H9 (cell line): ENCODE data around the gene EP300. TPM values are rescaled to one million over a fixed set of nuclear protein-coding genes. Genes with fewer than 3 reads are reported as not detected.

Source experiments
- DNase-seq: peaks from one replicate; pipeline ENCODE4 v3.0.0-alpha.2; 2017
- H2AFZ ChIP-seq: one replicate; pipeline ENCODE4 v1.6.1; 2013; ENCODE audit warnings: mild to moderate bottlenecking, low read length, control low read depth, moderate library complexity
- H2AK5ac ChIP-seq: 2 replicates; pipeline ENCODE4 v1.6.1; 2013; ENCODE audit warnings: low read length, control low read depth, mixed read lengths; ENCODE audit not compliant: insufficient read length
- H2BK120ac ChIP-seq: one replicate; pipeline ENCODE4 v1.6.1; 2013; ENCODE audit warnings: low read depth, mild to moderate bottlenecking, low read length, control low read depth, inconsistent platforms; ENCODE audit not compliant: poor library complexity, severe bottlenecking
- H2BK12ac ChIP-seq: 2 replicates; pipeline ENCODE4 v1.6.1; 2013; ENCODE audit warnings: low read length, control low read depth, mixed read lengths, low read depth; ENCODE audit not compliant: insufficient read length
- H2BK15ac ChIP-seq: 2 replicates; pipeline ENCODE4 v1.6.1; 2013; ENCODE audit warnings: low read depth, low read length, control low read depth
- H2BK20ac ChIP-seq: one replicate; pipeline ENCODE4 v1.6.1; 2013; ENCODE audit warnings: low read depth, mild to moderate bottlenecking, low read length, control low read depth, inconsistent platforms; ENCODE audit not compliant: poor library complexity, severe bottlenecking
- H2BK5ac ChIP-seq: 2 replicates; pipeline ENCODE4 v1.6.1; 2013; ENCODE audit warnings: low read length, control low read depth, mixed read lengths; ENCODE audit not compliant: insufficient read length
- H3K14ac ChIP-seq: 2 replicates; pipeline ENCODE4 v1.6.1; 2013; ENCODE audit warnings: low read length, control low read depth; ENCODE audit not compliant: insufficient read depth
- H3K18ac ChIP-seq: 2 replicates; pipeline ENCODE4 v1.6.1; 2013; ENCODE audit warnings: low read depth, mild to moderate bottlenecking, mixed read lengths, low read length, control low read depth; ENCODE audit not compliant: insufficient read length
- H3K23ac ChIP-seq: 2 replicates; pipeline ENCODE4 v1.6.1; 2013; ENCODE audit warnings: low read length, control low read depth, mixed read lengths, low read depth; ENCODE audit not compliant: insufficient read length
- H3K23me2 ChIP-seq: 2 replicates; pipeline ENCODE4 v1.6.1; 2013; ENCODE audit warnings: low read depth, mild to moderate bottlenecking, mixed read lengths, low read length, control low read depth; ENCODE audit not compliant: insufficient read length, poor library complexity, severe bottlenecking
- H3K27ac ChIP-seq: 2 replicates; pipeline ENCODE4 v1.5.1; 2013; ENCODE audit warnings: low read length, control low read depth, mixed read lengths, low read depth; ENCODE audit not compliant: insufficient read length
- H3K27me3 ChIP-seq: 2 replicates; pipeline ENCODE4 v1.6.1; 2013; ENCODE audit warnings: low read length, control low read depth, inconsistent platforms; ENCODE audit not compliant: insufficient read depth
- H3K4ac ChIP-seq: 2 replicates; pipeline ENCODE4 v1.6.1; 2013; ENCODE audit warnings: low read depth, mild to moderate bottlenecking, control low read depth, inconsistent platforms, low read length, moderate library complexity
- H3K4me1 ChIP-seq: 2 replicates; pipeline ENCODE4 v1.6.1; 2013; ENCODE audit warnings: low read length, control low read depth, inconsistent platforms; ENCODE audit not compliant: insufficient read depth
- H3K4me2 ChIP-seq: 2 replicates; pipeline ENCODE4 v1.6.1; 2013; ENCODE audit warnings: low read length, control low read depth, mixed read lengths; ENCODE audit not compliant: insufficient read length, insufficient read depth
- H3K56ac ChIP-seq: 2 replicates; pipeline ENCODE4 v1.6.1; 2013; ENCODE audit warnings: low read depth, mild to moderate bottlenecking, mixed read lengths, low read length, control low read depth; ENCODE audit not compliant: insufficient read length
- H3K79me1 ChIP-seq: 2 replicates; pipeline ENCODE4 v1.6.1; 2013; ENCODE audit warnings: low read depth, mild to moderate bottlenecking, moderate library complexity, low read length, control low read depth, inconsistent platforms; ENCODE audit not compliant: insufficient read depth, poor library complexity, severe bottlenecking
- H3K79me2 ChIP-seq: 2 replicates; pipeline ENCODE4 v1.6.1; 2013; ENCODE audit warnings: low read length, control low read depth, inconsistent platforms; ENCODE audit not compliant: insufficient read depth
- H3K9ac ChIP-seq: 2 replicates; pipeline ENCODE4 v1.6.1; 2013; ENCODE audit warnings: low read length, control low read depth, mixed read lengths; ENCODE audit not compliant: insufficient read length; ENCODE audit errors: extremely low read depth
- H3K9me3 ChIP-seq: one replicate; pipeline ENCODE4 v1.6.1; 2013; ENCODE audit warnings: low read depth, low read length, inconsistent platforms; ENCODE audit not compliant: control insufficient read depth
- H3T11ph ChIP-seq: one replicate; pipeline ENCODE4 v1.6.1; 2013; ENCODE audit warnings: mild to moderate bottlenecking, low read length, control low read depth, inconsistent platforms
- H4K20me1 ChIP-seq: one replicate; pipeline ENCODE4 v1.6.1; 2013; ENCODE audit not compliant: control insufficient read depth, insufficient read length, insufficient read depth
- H4K5ac ChIP-seq: 2 replicates; pipeline ENCODE4 v1.6.1; 2013; ENCODE audit warnings: low read depth, mild to moderate bottlenecking, mixed read lengths, low read length, control low read depth; ENCODE audit not compliant: insufficient read length
- H4K8ac ChIP-seq: replicated peaks from 2 replicates; pipeline ENCODE4 v1.6.1; 2013; ENCODE audit warnings: low read length, control low read depth, mixed read lengths, low read depth; ENCODE audit not compliant: insufficient read length
- H4K91ac ChIP-seq: 2 replicates; pipeline ENCODE4 v1.6.1; 2013; ENCODE audit warnings: low read depth, mild to moderate bottlenecking, moderate library complexity, mixed read lengths, low read length, control low read depth; ENCODE audit not compliant: insufficient read length
- H3K27ac Mint-ChIP-seq, 3 experiments: 2 replicates in 2 of 3; 3 replicates in 1 of 3; pipeline ENCODE4 v1.8.0; 2020 to 2021; ENCODE audit warnings: mixed read lengths in 3 of 3, mild to moderate bottlenecking in 1 of 3, moderate library complexity in 1 of 3
- H3K27me3 Mint-ChIP-seq: 2 replicates; pipeline ENCODE4 v1.8.0; 2021; ENCODE audit warnings: low read depth, mild to moderate bottlenecking, moderate library complexity, mixed read lengths
- H3K36me3 Mint-ChIP-seq, 3 experiments: 2 replicates in 2 of 3; 3 replicates in 1 of 3; pipeline ENCODE4 v1.8.0; 2020 to 2021; ENCODE audit warnings: low read depth in 3 of 3, mixed read lengths in 3 of 3; ENCODE audit not compliant: insufficient read depth in 1 of 3
- H3K4me1 Mint-ChIP-seq, 2 experiments: 2 replicates each; pipeline ENCODE4 v1.8.0; 2020; ENCODE audit warnings: mixed read lengths in 2 of 2
- H3K4me3 Mint-ChIP-seq, 2 experiments: 2 replicates in 1 of 2; 3 replicates in 1 of 2; pipeline ENCODE4 v1.8.0; 2020 to 2021; ENCODE audit warnings: mild to moderate bottlenecking in 2 of 2, mixed read lengths in 2 of 2, moderate library complexity in 1 of 2
- H3K9me3 Mint-ChIP-seq, 2 experiments: 2 replicates in 1 of 2; 3 replicates in 1 of 2; pipeline ENCODE4 v1.8.0; 2020; ENCODE audit warnings: mild to moderate bottlenecking in 2 of 2, mixed read lengths in 2 of 2, moderate library complexity in 1 of 2
- CTCF ChIP-seq: fragments of 200-600 bp; sonication (generic); conservative IDR thresholded peaks from 3 replicates; pipeline ENCODE4 v1.8.0; 2021; ENCODE audit warnings: antibody characterized with exemption, mild to moderate bottlenecking
- WGBS: extraction: QIAGEN DNeasy Blood & Tissue Kit; methylation state at CpG from one replicate; pipeline ENCODE4 v1.1.7; 2013; ENCODE audit warnings: missing lambda C conversion rate, low lambda C conversion rate, mixed read lengths; ENCODE audit not compliant: insufficient read length; ENCODE audit errors: extremely low coverage; 5-methylcytosine and 5-hydroxymethylcytosine counted together
- total RNA-seq: library from RNA; stranded (reverse); gene quantifications from 2 replicates; pipeline ENCODE4 v1.2.1, GENCODE V29; 2021

The EP300 gene
- total RNA-seq, 1 experiment from 2014 or later: 136 TPM

DNA sequence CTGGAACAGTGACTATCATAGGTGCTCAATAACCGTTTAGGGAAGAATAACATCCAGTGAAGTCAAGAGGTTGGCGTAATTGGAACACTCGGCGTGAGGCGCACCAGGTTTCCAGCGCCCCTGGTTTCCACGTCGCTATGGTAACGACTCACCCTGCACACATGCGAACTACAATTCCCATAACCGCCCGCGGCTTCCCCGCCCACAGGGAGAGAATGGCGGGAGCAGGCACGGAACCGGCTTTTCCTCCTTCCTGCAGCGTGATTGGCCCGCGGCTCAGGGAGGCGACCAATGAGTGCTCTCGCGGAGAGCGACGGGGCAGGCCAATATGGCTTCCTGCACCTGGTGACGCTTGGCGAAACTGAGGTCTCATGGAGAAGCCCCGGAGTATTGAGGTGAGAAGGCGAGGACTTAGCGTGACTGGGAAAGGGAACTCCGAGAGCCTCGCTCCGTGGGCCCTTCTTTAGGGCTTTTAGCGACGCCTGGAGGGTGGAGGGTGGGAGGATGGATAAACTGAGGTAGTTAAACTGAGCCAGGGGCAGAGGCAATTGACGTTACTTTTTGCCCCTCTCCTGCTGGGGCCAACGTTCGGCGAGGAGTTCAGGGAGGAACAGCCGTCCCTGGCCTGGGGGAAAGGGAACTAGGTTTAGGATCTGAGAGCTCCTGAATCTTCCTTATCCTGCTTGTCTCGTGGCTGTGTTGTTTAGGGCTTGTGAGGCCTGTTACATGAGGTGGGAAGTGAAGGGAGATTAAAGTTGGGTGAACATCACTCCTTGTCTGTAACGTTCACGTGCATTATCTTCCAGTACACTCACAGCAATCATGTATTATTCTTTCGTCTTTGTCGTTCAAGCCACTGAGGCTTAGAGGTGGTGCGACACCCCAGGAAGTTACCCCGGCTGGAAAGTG, 112.9 kb downstream of the EP300 start, which contains the start of gene L3MBTL2:
TSS of gene L3MBTL2 (plus strand) at position 321 of the 909 bp plus-strand sequence. CDS start at position 372, 51 bp downstream.
- peaks cover 5 to 10% (median 6%) of the 10 kb centered on the region in 3 experiments; a peak in 6 of 7 replicates for H3K36me3 Mint-ChIP-seq
- H3K4me3 Mint-ChIP-seq: peak within 1 kb of the TSS; percentile 92 to 94
- no peak within 1 kb of the TSS for H2BK15ac ChIP-seq
- H4K8ac ChIP-seq: no peak within 1 kb of the TSS
- TF ChIP-seq CTCF: no peak
- H3K4me1 ChIP-seq: no peaks in the 10 kb centered on the region
- no peaks in the 10 kb centered on the region; the same call in 1 of the 2 replicates for H3K79me2 ChIP-seq
- H3K9ac ChIP-seq: peak within 1 kb of the TSS; percentile 95
- peaks cover 2 to 14% of the 10 kb centered on the region in 2 experiments for H3K4me1 Mint-ChIP-seq
- H3K27me3 ChIP-seq: no peaks in the 10 kb centered on the region
- no peak within 1 kb of the TSS for H2BK5ac ChIP-seq
- DNase-seq: peak; percentile 99
- H3K79me1 ChIP-seq: no peaks in the 10 kb centered on the region
- H3K27ac Mint-ChIP-seq: peak within 1 kb of the TSS; percentile 97 to 99 (median 99)
- H3K23ac ChIP-seq: no peak within 1 kb of the TSS
- no peak within 1 kb of the TSS for H2BK12ac ChIP-seq
- no peak within 1 kb of the TSS for H3K56ac ChIP-seq
- H3K27me3 Mint-ChIP-seq: peaks cover 20% of the 10 kb centered on the region
- no peak within 1 kb of the TSS for H4K91ac ChIP-seq
- peaks cover 11% of the 10 kb centered on the region for H3K23me2 ChIP-seq
- peak within 1 kb of the TSS; percentile 91 for H3K18ac ChIP-seq
- H2BK20ac ChIP-seq: no peak within 1 kb of the TSS
- no peaks in the 10 kb centered on the region for H4K20me1 ChIP-seq
- H3T11ph ChIP-seq: no peak within 1 kb of the TSS
- H2AFZ ChIP-seq: no peak within 1 kb of the TSS
- no peaks in the 10 kb centered on the region; a peak in 1 of 5 replicates for H3K9me3 Mint-ChIP-seq
- no peak within 1 kb of the TSS for H2BK120ac ChIP-seq
- H3K4ac ChIP-seq: no peak within 1 kb of the TSS
- H4K5ac ChIP-seq: peak within 1 kb of the TSS; percentile 13
- WGBS: no CpG with 5 or more reads among the region's 47 CpGs
- peak within 1 kb of the TSS; percentile 83 for H3K4me2 ChIP-seq
- H3K14ac ChIP-seq: peak within 1 kb of the TSS; percentile 85
- no peaks in the 10 kb centered on the region for H3K9me3 ChIP-seq
- H2AK5ac ChIP-seq: no peak within 1 kb of the TSS
- no peak within 1 kb of the TSS for H3K27ac ChIP-seq
